HepG2 (cell line): ENCODE measurements around the gene RHOT2. TPM values are rescaled to one million over a fixed set of nuclear protein-coding genes. Genes with fewer than 3 reads are reported as not detected.
A peak's percentile ranks its signal among the peaks of the same experiment; 100 is the strongest.

Experiments used
- ARID2 ChIP-seq: sonication (generic); formaldehyde crosslinking; IDR thresholded peaks from 2 replicates; pipeline ENCODE4 v1.8.1; 2022; ENCODE audit warnings: mild to moderate bottlenecking, missing genetic modification reagents, borderline replicate concordance
- CBX5 ChIP-seq: sonication (generic); formaldehyde crosslinking; IDR thresholded peaks from 2 replicates; pipeline ENCODE4 v1.4.0; 2020; ENCODE audit warnings: missing genetic modification reagents, borderline replicate concordance
- HINFP ChIP-seq: sonication (generic); formaldehyde crosslinking; IDR thresholded peaks from 2 replicates; pipeline ENCODE4 v1.4.0; 2020; ENCODE audit warnings: low read depth, mild to moderate bottlenecking, missing genetic modification reagents
- HNF1B ChIP-seq: sonication (generic); formaldehyde crosslinking; IDR thresholded peaks from 2 replicates; pipeline ENCODE4 v1.5.1; 2020; ENCODE audit warnings: mild to moderate bottlenecking, moderate library complexity, missing genetic modification reagents
- KMT2A ChIP-seq: sonication (generic); formaldehyde crosslinking; IDR thresholded peaks from 2 replicates; pipeline ENCODE4 v1.4.0; 2020; ENCODE audit warnings: missing genetic modification reagents
- PAWR ChIP-seq: sonication (generic); formaldehyde crosslinking; IDR thresholded peaks from 2 replicates; pipeline ENCODE4 v1.4.0; 2020; ENCODE audit warnings: missing genetic modification reagents, mild to moderate bottlenecking, borderline replicate concordance
- PHF20 ChIP-seq: sonication (generic); formaldehyde crosslinking; IDR thresholded peaks from 2 replicates; pipeline ENCODE4 v1.5.0; 2020; ENCODE audit warnings: mild to moderate bottlenecking, missing genetic modification reagents
- PITX1 ChIP-seq: sonication (generic); formaldehyde crosslinking; IDR thresholded peaks from 2 replicates; pipeline ENCODE4 v1.5.1; 2020; ENCODE audit warnings: mild to moderate bottlenecking, missing genetic modification reagents
- SIN3A ChIP-seq: IDR thresholded peaks from 2 replicates; pipeline ENCODE4 v1.6.1; 2011; ENCODE audit warnings: low read depth, mild to moderate bottlenecking, control low read depth, low read length, borderline replicate concordance
- ZNF343 ChIP-seq: sonication (generic); formaldehyde crosslinking; IDR thresholded peaks from 2 replicates; pipeline ENCODE4 v1.4.0; 2020; ENCODE audit warnings: mild to moderate bottlenecking, missing genetic modification reagents
- ZNF589 ChIP-seq: sonication (generic); formaldehyde crosslinking; conservative IDR thresholded peaks from 2 replicates; pipeline ENCODE4 v1.8.0; 2022; ENCODE audit warnings: mild to moderate bottlenecking, moderate library complexity, missing genetic modification reagents
- ZNF644 ChIP-seq: IDR thresholded peaks from 2 replicates; pipeline ENCODE4 v1.6.1; 2016; ENCODE audit warnings: low read depth
- polyA plus RNA-seq, 8 experiments: library from polyadenylated mRNA; depleted of rRNA in 3 of 8; stranded (reverse) in 7 of 8; unstranded in 1 of 8; fragments of >200 nt; fragmentation: Illumina TruSeq in 4 of 8; extraction: Trizol in 4 of 8; gene quantifications; 2 replicates each; pipeline versions ENCODE4 v1.2.1 to v1.2.3, GENCODE V29; 2011 to 2016; ENCODE audit warnings: low read depth in 4 of 8, missing spikeins in 1 of 8, mixed read lengths in 1 of 8; ENCODE audit not compliant: insufficient read depth in 1 of 8
- total RNA-seq, 5 experiments: library from RNA; depleted of rRNA; stranded (reverse); fragments of >200 nt; fragmentation: Illumina TruSeq; extraction: Trizol; gene quantifications; 2 replicates each; pipeline ENCODE4 v1.2.3, GENCODE V29; 2016; ENCODE audit warnings: low read depth in 1 of 5
- TF ChIP-seq, protein P1 (sequence below): sonication (generic); formaldehyde crosslinking; IDR thresholded peaks from 2 replicates; pipeline ENCODE4 v1.5.1; 2020; ENCODE audit warnings: mild to moderate bottlenecking, missing genetic modification reagents, borderline replicate concordance

Gene RHOT2
- total and polyA plus RNA-seq, 2 of the 13 experiments (the other 11 are each of a cell fraction or from before 2014, with no cell fraction given) = 63.6 to 76.9 TPM

- TF ChIP-seq PAWR (CRISPR knock-in tag) (no peak), CBX5 (CRISPR knock-in tag) (no peak), PHF20 (CRISPR knock-in tag) (peak; percentile 53), KMT2A (CRISPR knock-in tag) (no peak), ZNF644 (no peak), HNF1B (CRISPR knock-in tag) (peak; percentile 44; the same call in 1 of the 2 replicates), ZNF343 (CRISPR knock-in tag) (no peak), ARID2 (CRISPR knock-in tag) (no peak), SIN3A (0 out of 2 replicates have a peak, but pooled peaks have one; percentile 21), PITX1 (CRISPR knock-in tag) (peak; percentile 54; the same call in 1 of the 2 replicates), HINFP (CRISPR knock-in tag) (0 out of 2 replicates have a peak, but pooled peaks have one; percentile 15), ZNF589 (CRISPR knock-in tag) (peak; percentile 87; the same call in 1 of the 2 replicates)
- TF ChIP-seq, protein P1, sequence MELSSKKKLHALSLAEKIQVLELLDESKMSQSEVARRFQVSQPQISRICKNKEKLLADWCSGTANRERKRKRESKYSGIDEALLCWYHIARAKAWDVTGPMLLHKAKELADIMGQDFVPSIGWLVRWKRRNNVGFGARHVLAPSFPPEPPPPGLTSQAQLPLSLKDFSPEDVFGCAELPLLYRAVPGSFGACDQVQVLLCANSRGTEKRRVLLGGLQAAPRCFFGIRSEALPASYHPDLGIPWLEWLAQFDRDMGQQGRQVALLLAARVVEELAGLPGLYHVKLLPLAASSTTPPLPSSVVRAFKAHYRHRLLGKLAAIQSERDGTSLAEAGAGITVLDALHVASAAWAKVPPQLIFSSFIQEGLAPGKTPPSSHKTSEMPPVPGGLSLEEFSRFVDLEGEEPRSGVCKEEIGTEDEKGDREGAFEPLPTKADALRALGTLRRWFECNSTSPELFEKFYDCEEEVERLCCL = no peak
- TF ChIP-seq, all 625 proteins: peak for 159
Observed at GRCh38 chr16:678858-679813, 11.2 kb downstream of the RHOT2 start (continued).
